ENCODE data around the gene TXNL4A. TPM values are rescaled to one million over a fixed set of nuclear protein-coding genes. Genes with fewer than 3 reads are reported as not detected.

Gene TXNL4A
- total RNA-seq, 5 donors from 2014 or later (not counting 1 experiment from before 2014, with no cell fraction given), result 61.2 to 77.8 (median 72.7) TPM

- WGBS (ENCODE audit: insufficient coverage), result no CpG with 5 or more reads among the region's 3 CpGs
- H3K27me3 Mint-ChIP-seq, result no peaks in the 10 kb centered on the region
- ATAC-seq (replicated peaks in 1 of 4) (peak in 2 of 4 experiments; percentile 25 to 70), DNase-seq (peak in 8 of 35 experiments; percentile 11 to 46 (median 40))
- H3K27ac ChIP-seq (ENCODE audit: low read length), result no peak overlapping the region
- H3K4me1 ChIP-seq (ENCODE audit: control insufficient read depth in 1 of 2, extremely low read depth in 1 of 2, insufficient read depth in 2 of 2, low read length in 2 of 2), result peaks cover 4 to 48% of the 10 kb centered on the region in 2 experiments
- no peak overlapping the region for H3K4me3 ChIP-seq (ENCODE audit: control insufficient read depth in 1 of 2, extremely low read depth in 1 of 2, low read length in 1 of 2)
- peaks cover 44 to 60% (median 54%) of the 10 kb centered on the region in 3 donors for H3K4me1 Mint-ChIP-seq
- ChIA-PET CTCF (no interaction called here), POLR2A (no interaction called here)
- no peaks in the 10 kb centered on the region for H3K27me3 ChIP-seq (replicated peaks in 1 of 2; ENCODE audit: control insufficient read depth in 2 of 2, extremely low read depth in 1 of 2, insufficient read depth in 2 of 2, low read length in 1 of 2)
- peak overlapping the region in 1 of 3 donors; percentile 64 for H3K4me3 Mint-ChIP-seq
- peaks cover 35% of the 10 kb centered on the region for H3K36me3 Mint-ChIP-seq
- no peaks in the 10 kb centered on the region for H3K9me3 ChIP-seq
- H3K9me3 Mint-ChIP-seq, result no peaks in the 10 kb centered on the region
- peak overlapping the region; percentile 58 to 76 for H3K27ac Mint-ChIP-seq
- H3K36me3 ChIP-seq (ENCODE audit: control insufficient read depth in 2 of 2, extremely low read depth in 1 of 2, insufficient read depth in 1 of 2, low read length in 1 of 2), result peaks cover 13 to 22% of the 10 kb centered on the region in 2 donors
Measured at GRCh38 chr18:79944746-79945117, 43.6 kb downstream of the TXNL4A start.

DNA sequence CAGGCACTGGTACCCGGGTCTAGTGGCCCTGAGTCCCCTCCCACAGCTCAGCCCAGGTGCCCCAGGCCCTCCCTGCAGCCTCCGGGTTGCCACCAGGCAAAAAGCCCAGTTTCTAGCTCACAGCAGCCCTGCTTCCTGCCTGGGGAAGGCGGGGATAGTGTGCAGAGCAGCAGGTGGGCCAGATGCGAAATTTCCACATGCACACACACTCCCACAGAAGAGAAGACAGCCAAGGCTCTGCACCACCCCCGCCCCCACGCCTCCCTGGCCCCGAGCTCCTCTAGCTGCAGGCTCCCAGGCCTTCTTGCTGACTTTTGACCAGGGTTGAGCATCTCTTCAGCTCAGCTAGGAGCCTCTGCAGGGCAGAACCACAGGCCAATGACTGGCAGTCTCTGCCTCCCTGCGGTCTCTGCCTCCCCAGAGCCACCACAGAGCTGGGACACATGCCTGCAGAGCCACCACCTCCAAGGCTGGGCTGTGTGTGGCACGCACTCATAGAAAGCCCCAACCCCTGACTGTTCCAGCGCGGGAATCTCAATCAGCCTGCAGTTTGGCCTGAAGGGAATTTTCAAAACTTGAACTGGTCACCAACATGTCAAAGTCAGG, 44.1 kb downstream of the TXNL4A start:
- H3K27ac Mint-ChIP-seq, result peak overlapping the region; percentile 58 to 76
- no peak overlapping the region for H3K27ac ChIP-seq (ENCODE audit: low read length)
- ChIA-PET CTCF (no interaction called here), POLR2A (interaction anchor here in 1 of 2 donors (1.1 kb wide), 1 partner anchor 90 kb away, joined by 7 read pairs; the partner anchor contains the start of gene RBFA)
- peaks cover 0 to 43% of the 10 kb centered on the region in 2 experiments for H3K4me1 ChIP-seq (ENCODE audit: control insufficient read depth in 1 of 2, extremely low read depth in 1 of 2, insufficient read depth in 2 of 2, low read length in 2 of 2)
- ATAC-seq (replicated peaks in 1 of 4) (peak; percentile 66 to 74 (median 70)), DNase-seq (peak in 5 of 35 experiments; percentile 13 to 48 (median 20))
- no peaks in the 10 kb centered on the region for H3K27me3 ChIP-seq (replicated peaks in 1 of 2; ENCODE audit: control insufficient read depth in 2 of 2, extremely low read depth in 1 of 2, insufficient read depth in 2 of 2, low read length in 1 of 2)
- no peak overlapping the region for H3K4me3 ChIP-seq (ENCODE audit: control insufficient read depth in 1 of 2, extremely low read depth in 1 of 2, low read length in 1 of 2)
- no peaks in the 10 kb centered on the region for H3K27me3 Mint-ChIP-seq
- WGBS (ENCODE audit: insufficient coverage), result 28% methylated on average over 10 of the region's 11 CpGs
- peak overlapping the region in 1 of 3 donors; percentile 64 for H3K4me3 Mint-ChIP-seq
- H3K36me3 Mint-ChIP-seq, result peaks cover 37% of the 10 kb centered on the region
- H3K4me1 Mint-ChIP-seq, result peaks cover 39 to 58% (median 51%) of the 10 kb centered on the region in 3 donors
- H3K9me3 ChIP-seq, result no peaks in the 10 kb centered on the region
- H3K36me3 ChIP-seq (ENCODE audit: control insufficient read depth in 2 of 2, extremely low read depth in 1 of 2, insufficient read depth in 1 of 2, low read length in 1 of 2), result peaks cover 13 to 22% of the 10 kb centered on the region in 2 donors
- H3K9me3 Mint-ChIP-seq, result no peaks in the 10 kb centered on the region

DNA sequence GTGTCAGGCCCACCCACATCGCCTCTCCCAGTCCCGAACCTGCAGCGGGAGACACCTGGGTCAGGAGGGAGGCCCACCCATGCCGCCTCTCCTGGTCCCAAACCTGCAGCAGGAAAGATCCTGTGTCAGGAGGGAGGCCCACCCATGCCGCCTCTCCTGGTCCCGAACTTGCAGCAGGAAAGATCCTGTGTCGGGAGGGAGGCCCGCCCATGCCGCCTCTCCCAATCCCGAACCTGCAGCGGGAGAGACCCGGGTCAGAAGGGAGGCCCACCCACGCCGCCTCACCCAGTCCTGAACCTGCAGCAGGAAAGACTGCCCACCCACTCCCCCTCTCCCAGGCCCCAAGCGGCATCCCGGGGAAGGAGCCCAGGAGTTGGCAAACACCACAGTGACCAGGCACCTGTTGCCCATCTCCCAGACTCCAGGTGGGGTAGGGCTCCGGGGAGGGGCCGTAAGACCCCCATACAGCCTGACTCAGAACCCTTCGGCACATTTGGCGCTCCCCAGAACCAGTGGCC, 44.7 kb downstream of the TXNL4A start:
- no peak overlapping the region for H3K27ac Mint-ChIP-seq
- H3K9me3 Mint-ChIP-seq, result no peaks in the 10 kb centered on the region
- no peak overlapping the region for H3K27ac ChIP-seq (ENCODE audit: low read length)
- DNase-seq (peak in 1 of 35 experiments; percentile 21), ATAC-seq (replicated peaks in 1 of 4) (no peak)
- H3K9me3 ChIP-seq, result no peaks in the 10 kb centered on the region
- H3K4me1 Mint-ChIP-seq, result peaks cover 34 to 52% (median 46%) of the 10 kb centered on the region in 3 donors
- H3K4me1 ChIP-seq (ENCODE audit: control insufficient read depth in 1 of 2, extremely low read depth in 1 of 2, insufficient read depth in 2 of 2, low read length in 2 of 2), result peaks cover 0 to 37% of the 10 kb centered on the region in 2 experiments
- ChIA-PET CTCF (no interaction called here), POLR2A (interaction anchor here in 1 of 2 donors (1.1 kb wide), 1 partner anchor 91 kb away, joined by 7 read pairs; the partner anchor contains the start of gene RBFA)
- H3K27me3 Mint-ChIP-seq, result no peaks in the 10 kb centered on the region
- no peak overlapping the region for H3K4me3 ChIP-seq (ENCODE audit: control insufficient read depth in 1 of 2, extremely low read depth in 1 of 2, low read length in 1 of 2)
- no peaks in the 10 kb centered on the region for H3K27me3 ChIP-seq (replicated peaks in 1 of 2; ENCODE audit: control insufficient read depth in 2 of 2, extremely low read depth in 1 of 2, insufficient read depth in 2 of 2, low read length in 1 of 2)
- peaks cover 13 to 22% of the 10 kb centered on the region in 2 donors for H3K36me3 ChIP-seq (ENCODE audit: control insufficient read depth in 2 of 2, extremely low read depth in 1 of 2, insufficient read depth in 1 of 2, low read length in 1 of 2)
- H3K36me3 Mint-ChIP-seq, result peaks cover 42% of the 10 kb centered on the region
- peak overlapping the region in 1 of 3 donors; percentile 64 for H3K4me3 Mint-ChIP-seq
- WGBS (ENCODE audit: insufficient coverage), result 96% methylated on average over 18 of the region's 20 CpGs

DNA sequence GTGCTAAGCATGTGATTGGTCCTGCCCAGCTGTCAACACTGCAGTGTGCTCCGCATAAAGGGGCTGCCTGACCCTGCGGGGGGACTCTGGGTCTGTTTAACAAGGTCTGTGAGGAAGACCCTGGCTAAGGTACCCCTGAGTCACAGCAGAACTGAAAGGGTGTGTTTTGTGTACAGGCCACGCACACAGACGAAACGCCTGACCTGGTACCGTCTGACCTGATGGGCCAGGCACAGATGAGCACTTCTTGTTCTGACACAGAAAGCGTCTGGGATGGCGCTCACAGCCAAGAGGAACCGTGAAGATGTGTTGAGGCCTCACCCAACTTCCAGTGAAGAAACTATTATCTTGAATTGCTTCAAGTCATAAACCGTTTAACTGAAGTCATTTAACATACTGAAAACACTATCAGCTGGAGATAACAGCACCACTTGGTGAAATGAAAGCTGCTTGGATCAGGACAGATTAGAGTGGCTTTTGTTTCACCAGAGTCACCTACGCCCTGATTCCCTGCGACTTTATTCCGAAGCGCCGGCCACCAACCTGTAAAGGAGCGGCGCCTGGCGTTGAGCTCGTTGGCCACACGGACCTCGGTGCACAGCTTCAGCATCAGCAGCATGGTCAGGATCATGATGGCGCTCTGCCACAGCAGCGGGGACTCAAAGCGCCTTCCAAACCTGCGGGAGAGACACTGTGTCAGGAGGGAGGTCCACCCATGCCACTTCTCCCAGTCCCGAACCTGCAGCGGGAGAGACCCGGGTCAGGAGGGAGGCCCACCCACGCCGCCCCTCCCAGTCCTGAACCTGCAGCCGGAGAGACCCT, 45.4 kb downstream of the TXNL4A start:
- 92% methylated on average over 29 of the region's 31 CpGs for WGBS (ENCODE audit: insufficient coverage)
- no peak overlapping the region for H3K4me3 Mint-ChIP-seq

GRCh38 chr18:79942211-79942610, 46.2 kb downstream of the TXNL4A start:
- Histone ChIP-seq H3K4me1 (ENCODE audit: control insufficient read depth in 1 of 2, extremely low read depth in 1 of 2, insufficient read depth in 2 of 2, low read length in 2 of 2) (peaks cover 0 to 30% of the 10 kb centered on the region in 2 experiments), H3K4me3 (ENCODE audit: control insufficient read depth in 1 of 2, extremely low read depth in 1 of 2, low read length in 1 of 2) (no peak overlapping the region), H3K9me3 (no peaks in the 10 kb centered on the region), H3K36me3 (ENCODE audit: control insufficient read depth in 2 of 2, extremely low read depth in 1 of 2, insufficient read depth in 1 of 2, low read length in 1 of 2) (peaks cover 21 to 25% of the 10 kb centered on the region in 2 donors), H3K27me3 (replicated peaks in 1 of 2; ENCODE audit: control insufficient read depth in 2 of 2, extremely low read depth in 1 of 2, insufficient read depth in 2 of 2, low read length in 1 of 2) (no peaks in the 10 kb centered on the region), H3K27ac (ENCODE audit: low read length) (no peak overlapping the region)
- ChIA-PET CTCF (no interaction called here), POLR2A (interaction anchor here in 1 of 2 donors (0.5 kb wide), 1 partner anchor 9 kb away, joined by 5 read pairs; no protein-coding TSS in a partner anchor)
- Mint-ChIP-seq H3K9me3 (peaks cover 0 to 3% (median 3%) of the 10 kb centered on the region in 3 donors), H3K36me3 (peaks cover 54% of the 10 kb centered on the region), H3K27ac (no peak overlapping the region), H3K27me3 (no peaks in the 10 kb centered on the region), H3K4me3 (no peak overlapping the region), H3K4me1 (peaks cover 29 to 45% (median 38%) of the 10 kb centered on the region in 3 donors)
- DNase-seq (no peak), ATAC-seq (replicated peaks in 1 of 4) (no peak)
- 96% methylated on average over 4 of the region's 7 CpGs for WGBS (ENCODE audit: insufficient coverage)

More for the DNA sequence above, 45.4 kb downstream of the TXNL4A start:
- CTCF ChIA-PET, result no interaction called here
- Mint-ChIP-seq H3K36me3 (peaks cover 46% of the 10 kb centered on the region), H3K27me3 (no peaks in the 10 kb centered on the region), H3K9me3 (no peaks in the 10 kb centered on the region), H3K4me1 (peaks cover 29 to 49% (median 40%) of the 10 kb centered on the region in 3 donors), H3K27ac (peak overlapping the region in 1 of 2 donors; percentile 16)
- POLR2A ChIA-PET, result interaction anchor here in 1 of 2 donors (0.5 to 1.1 kb wide), 2 partner anchors 9 to 92 kb away, joined by 5 to 7 read pairs; partner anchors contain the start of gene RBFA
- H3K27me3 ChIP-seq (replicated peaks in 1 of 2; ENCODE audit: control insufficient read depth in 2 of 2, extremely low read depth in 1 of 2, insufficient read depth in 2 of 2, low read length in 1 of 2), result no peaks in the 10 kb centered on the region
- ATAC-seq (replicated peaks in 1 of 4) (no peak), DNase-seq (peak in 1 of 35 experiments; percentile 17)
- H3K9me3 ChIP-seq, result no peaks in the 10 kb centered on the region
- peaks cover 17 to 25% of the 10 kb centered on the region in 2 donors for H3K36me3 ChIP-seq (ENCODE audit: control insufficient read depth in 2 of 2, extremely low read depth in 1 of 2, insufficient read depth in 1 of 2, low read length in 1 of 2)
- H3K4me1 ChIP-seq (ENCODE audit: control insufficient read depth in 1 of 2, extremely low read depth in 1 of 2, insufficient read depth in 2 of 2, low read length in 2 of 2), result peaks cover 0 to 34% of the 10 kb centered on the region in 2 experiments
- H3K4me3 ChIP-seq (ENCODE audit: control insufficient read depth in 1 of 2, extremely low read depth in 1 of 2, low read length in 1 of 2), result no peak overlapping the region
- H3K27ac ChIP-seq (ENCODE audit: low read length), result no peak overlapping the region
